ENCODE results near the gene RSPO4.

The RSPO4 gene

DNA sequence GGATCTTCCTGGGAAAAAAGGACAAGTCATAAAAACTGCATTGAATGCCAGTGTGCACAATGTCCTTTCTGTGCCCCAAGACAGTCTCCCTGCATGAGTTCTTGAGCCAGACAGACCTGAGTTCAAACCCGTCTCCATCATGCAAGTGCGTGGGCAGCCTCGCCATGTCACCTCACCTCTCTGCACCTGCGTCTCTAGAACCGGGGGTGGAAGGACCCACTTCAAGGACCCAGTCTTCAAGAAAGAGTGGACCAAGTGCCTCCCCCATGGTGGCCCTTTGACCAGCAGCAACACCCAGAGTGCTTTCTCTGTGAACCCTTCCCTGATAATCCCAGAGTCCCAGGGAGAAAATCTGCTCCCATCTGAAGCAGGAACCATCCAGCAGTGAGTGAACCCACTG is 62.5 kb downstream of the RSPO4 start:
- Histone ChIP-seq H3K9me3 (no peaks in the 10 kb centered on the region), H3K27me3 (no peaks in the 10 kb centered on the region), H3K4me1 (no peaks in the 10 kb centered on the region), H3K36me3 (no peaks in the 10 kb centered on the region), H3K4me3 (ENCODE audit: low read depth, low read length) (no peak overlapping the region)
- TF ChIP-seq, protein P1, sequence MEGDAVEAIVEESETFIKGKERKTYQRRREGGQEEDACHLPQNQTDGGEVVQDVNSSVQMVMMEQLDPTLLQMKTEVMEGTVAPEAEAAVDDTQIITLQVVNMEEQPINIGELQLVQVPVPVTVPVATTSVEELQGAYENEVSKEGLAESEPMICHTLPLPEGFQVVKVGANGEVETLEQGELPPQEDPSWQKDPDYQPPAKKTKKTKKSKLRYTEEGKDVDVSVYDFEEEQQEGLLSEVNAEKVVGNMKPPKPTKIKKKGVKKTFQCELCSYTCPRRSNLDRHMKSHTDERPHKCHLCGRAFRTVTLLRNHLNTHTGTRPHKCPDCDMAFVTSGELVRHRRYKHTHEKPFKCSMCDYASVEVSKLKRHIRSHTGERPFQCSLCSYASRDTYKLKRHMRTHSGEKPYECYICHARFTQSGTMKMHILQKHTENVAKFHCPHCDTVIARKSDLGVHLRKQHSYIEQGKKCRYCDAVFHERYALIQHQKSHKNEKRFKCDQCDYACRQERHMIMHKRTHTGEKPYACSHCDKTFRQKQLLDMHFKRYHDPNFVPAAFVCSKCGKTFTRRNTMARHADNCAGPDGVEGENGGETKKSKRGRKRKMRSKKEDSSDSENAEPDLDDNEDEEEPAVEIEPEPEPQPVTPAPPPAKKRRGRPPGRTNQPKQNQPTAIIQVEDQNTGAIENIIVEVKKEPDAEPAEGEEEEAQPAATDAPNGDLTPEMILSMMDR (IDR thresholded peaks at IDR 0.05; ENCODE audit: low read depth, low read length) = no peak
- DNase-seq = no peak

DNA sequence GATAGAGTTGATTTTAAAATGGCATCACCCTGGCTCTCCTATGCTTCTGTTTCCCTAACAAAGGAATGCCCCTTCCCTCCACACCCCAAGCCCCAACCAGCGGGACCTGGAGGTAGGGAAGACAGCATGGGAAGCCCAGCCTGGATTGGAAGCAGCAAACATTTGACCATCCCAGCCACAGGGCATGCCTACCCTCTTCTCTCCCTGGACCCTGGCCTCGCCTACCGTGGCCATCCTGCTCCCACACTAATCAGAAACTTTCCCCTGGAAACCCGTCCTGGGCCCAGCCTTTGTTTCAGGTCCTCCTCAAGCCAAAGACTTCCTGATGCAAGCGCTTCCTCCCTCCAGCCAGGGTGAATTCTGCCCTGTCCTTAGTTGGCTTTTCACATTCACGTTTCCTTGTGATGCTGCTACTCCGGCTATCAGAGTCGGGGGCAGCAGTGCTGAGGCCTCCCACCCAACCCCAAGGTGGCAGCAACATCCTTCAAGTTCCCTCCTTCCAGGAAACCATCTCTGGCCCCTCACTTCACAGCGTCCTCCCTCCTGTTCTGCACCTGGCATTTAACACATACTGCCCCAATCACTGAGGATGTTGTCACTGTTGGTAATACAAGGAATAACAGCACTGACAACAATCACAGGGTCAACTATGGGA is 67.8 kb downstream of the RSPO4 start:
- no peak for DNase-seq
- Histone ChIP-seq H3K4me1 (no peaks in the 10 kb centered on the region), H3K9me3 (no peaks in the 10 kb centered on the region), H3K27me3 (no peaks in the 10 kb centered on the region), H3K4me3 (ENCODE audit: low read depth, low read length) (no peak overlapping the region), H3K36me3 (no peaks in the 10 kb centered on the region)
- TF ChIP-seq, protein P1 (IDR thresholded peaks at IDR 0.05; ENCODE audit: low read depth, low read length) = no peak

DNA sequence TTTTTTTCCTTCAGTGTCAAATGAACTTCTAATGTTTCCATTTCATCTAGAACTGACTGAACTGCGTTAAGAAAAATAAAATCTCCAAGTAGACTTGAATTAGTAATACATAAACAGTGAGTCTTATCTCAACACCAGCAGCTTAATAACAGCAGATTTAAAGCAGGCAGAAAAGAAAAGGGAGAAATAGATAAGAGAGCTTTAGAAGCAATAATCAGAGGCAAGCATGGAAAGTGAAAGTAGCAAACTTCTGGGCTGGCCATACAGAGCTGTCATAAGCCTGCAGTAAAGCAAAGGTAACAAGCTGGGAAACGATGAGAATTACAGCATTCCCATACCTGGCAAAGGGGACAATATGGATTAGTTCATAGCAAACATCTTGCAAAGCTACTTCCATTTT is 69.1 kb downstream of the RSPO4 start:
- TF ChIP-seq, protein P1 (IDR thresholded peaks at IDR 0.05; ENCODE audit: low read depth, low read length) = no peak
- Histone ChIP-seq H3K9me3 (no peaks in the 10 kb centered on the region), H3K36me3 (no peaks in the 10 kb centered on the region), H3K27me3 (no peaks in the 10 kb centered on the region), H3K4me3 (ENCODE audit: low read depth, low read length) (no peak overlapping the region), H3K4me1 (no peaks in the 10 kb centered on the region)
- DNase-seq = no peak

DNA sequence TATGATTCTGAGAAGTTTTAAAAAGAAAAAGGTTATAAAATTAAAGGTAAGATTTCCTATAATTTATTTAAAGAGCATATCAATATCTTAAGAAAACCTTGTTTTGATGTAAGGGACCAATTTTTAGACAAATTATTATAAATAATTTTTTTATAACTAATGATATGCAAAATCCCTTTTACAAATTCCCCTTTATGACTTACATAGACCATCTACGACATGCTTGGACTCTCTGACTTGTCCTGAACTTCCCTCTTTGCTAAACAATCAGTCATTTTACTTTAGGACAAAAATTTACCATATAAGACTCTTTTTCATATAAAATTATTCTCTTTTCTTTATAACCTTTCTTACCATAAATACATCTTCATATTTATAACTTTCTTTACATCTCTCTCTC is 70.7 kb downstream of the RSPO4 start:
- no peak for DNase-seq
- H3K27me3 ChIP-seq = no peaks in the 10 kb centered on the region
- TF ChIP-seq, protein P1 (IDR thresholded peaks at IDR 0.05; ENCODE audit: low read depth, low read length) = no peak
- no peaks in the 10 kb centered on the region for H3K36me3 ChIP-seq
- no peak overlapping the region for H3K4me3 ChIP-seq (ENCODE audit: low read depth, low read length)
- no peaks in the 10 kb centered on the region for H3K4me1 ChIP-seq
- no peaks in the 10 kb centered on the region for H3K9me3 ChIP-seq

DNA sequence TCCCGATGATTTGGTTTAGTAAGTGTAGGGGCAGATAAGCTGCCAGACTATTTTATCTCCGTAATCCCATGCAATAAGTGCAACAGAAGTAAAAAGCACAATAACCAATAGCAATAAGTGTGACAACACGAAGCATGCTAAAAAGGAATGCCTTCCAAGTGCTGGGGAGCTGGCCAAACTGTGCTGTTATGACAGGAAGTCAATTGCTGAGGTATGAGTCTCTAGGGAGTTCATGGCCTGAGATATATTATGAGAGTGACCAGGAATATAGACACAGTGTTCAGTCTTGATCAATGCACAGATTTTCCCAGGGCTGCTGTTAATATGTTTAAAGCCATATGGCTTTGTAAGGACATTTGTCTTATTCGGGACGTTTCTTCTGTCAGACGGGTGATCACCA is 75.4 kb downstream of the RSPO4 start:
- Histone ChIP-seq H3K27me3 (no peaks in the 10 kb centered on the region), H3K9me3 (no peaks in the 10 kb centered on the region), H3K4me1 (no peaks in the 10 kb centered on the region), H3K4me3 (ENCODE audit: low read depth, low read length) (no peak overlapping the region), H3K36me3 (no peaks in the 10 kb centered on the region)
- DNase-seq = no peak
- TF ChIP-seq, protein P1 (IDR thresholded peaks at IDR 0.05; ENCODE audit: low read depth, low read length) = no peak

DNA sequence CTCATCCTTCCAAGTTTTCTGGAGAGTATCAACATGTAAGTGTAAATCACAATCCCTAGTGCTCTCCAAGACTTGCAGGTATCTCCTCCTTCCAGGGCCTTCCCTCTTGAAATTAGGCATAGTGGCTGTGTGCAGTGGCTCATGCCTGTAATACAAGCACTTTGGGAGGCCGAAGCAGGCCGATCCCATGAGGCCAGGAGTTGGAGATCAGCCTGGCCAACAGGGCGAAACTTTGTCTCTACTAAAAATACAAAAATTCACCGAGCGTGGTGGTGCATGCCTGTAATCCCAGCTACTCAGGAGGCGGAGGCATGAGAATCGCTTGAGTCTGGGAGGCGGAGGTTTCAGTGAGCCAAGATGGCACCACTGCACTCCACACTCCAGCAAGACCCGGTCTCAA is 76.6 kb downstream of the RSPO4 start:
- H3K36me3 ChIP-seq = no peaks in the 10 kb centered on the region
- DNase-seq = no peak
- no peaks in the 10 kb centered on the region for H3K27me3 ChIP-seq
- TF ChIP-seq, protein P1 (IDR thresholded peaks at IDR 0.05; ENCODE audit: low read depth, low read length) = no peak
- H3K4me1 ChIP-seq = no peaks in the 10 kb centered on the region
- H3K4me3 ChIP-seq (ENCODE audit: low read depth, low read length) = no peak overlapping the region
- H3K9me3 ChIP-seq = no peaks in the 10 kb centered on the region

Measured in BE2C (cell line).